Keratinocyte (primary cell): ENCODE results near the gene FUNDC1.

Experiments
- CTCF ChIP-seq, 3 experiments: IDR thresholded peaks in 1 of 3; conservative IDR thresholded peaks in 1 of 3; optimal IDR thresholded peaks in 1 of 3; 2 replicates in 2 of 3; 3 replicates in 1 of 3; pipeline versions ENCODE3 to v1.5.1; 2011; ENCODE audit warnings: low read length in 3 of 3, mild to moderate bottlenecking in 3 of 3, moderate library complexity in 2 of 3, control low read depth in 1 of 3, inconsistent platforms in 1 of 3; ENCODE audit not compliant: insufficient read depth in 2 of 3; ENCODE audit errors: extremely low read depth in 1 of 3
- EZH2 ChIP-seq: IDR thresholded peaks from one replicate; pipeline ENCODE4 v1.6.1; 2012; ENCODE audit warnings: inconsistent platforms, mild to moderate bottlenecking, low read length, moderate library complexity

GRCh38 chrX:44550563-44550962, 7.9 kb upstream of the FUNDC1 start:
- TF ChIP-seq CTCF (optimal IDR thresholded peaks at IDR 0.05 in 1 of 3, IDR thresholded peaks at IDR 0.05 in 1 of 3, conservative IDR thresholded peaks at IDR 0.05 in 1 of 3; ENCODE audit: extremely low read depth in 1 of 3, insufficient read depth in 2 of 3, low read length in 3 of 3) (no peak), EZH2 (no peak)
